K562 (cell line): ENCODE data around the gene ITGA7.

Experiments
- CHD2 ChIP-seq: IDR thresholded peaks from 2 replicates; pipeline ENCODE4 v1.6.1; 2011; ENCODE audit warnings: low read depth, low read length
- ESRRA ChIP-seq: fragments of 450-650 bp; IDR thresholded peaks from 2 replicates; pipeline ENCODE4 v1.6.1; 2014; ENCODE audit warnings: low read depth, mild to moderate bottlenecking, moderate library complexity, borderline replicate concordance
- EZH2 ChIP-seq: IDR thresholded peaks from 2 replicates; pipeline ENCODE4 v1.6.1; 2012; ENCODE audit warnings: low read depth, mild to moderate bottlenecking, inconsistent platforms, low read length, borderline replicate concordance
- NR3C1 ChIP-seq: sonication (generic); formaldehyde crosslinking; IDR thresholded peaks from 2 replicates; pipeline ENCODE4 v1.8.1; 2022; ENCODE audit warnings: missing genetic modification reagents
- PHF8 ChIP-seq: fragments of 200-600 bp; sonication (generic); IDR thresholded peaks from 2 replicates; pipeline ENCODE4 v1.6.1; 2012; ENCODE audit warnings: mixed run types, mild to moderate bottlenecking, inconsistent platforms, low read length, moderate library complexity, borderline replicate concordance
- ZNF165 ChIP-seq: fragments of 250-450 bp; sonication (Bioruptor Pico); IDR thresholded peaks from 2 replicates; pipeline ENCODE4 v1.4.0; 2020; ENCODE audit warnings: borderline replicate concordance
- ZNF778 ChIP-seq: fragments of 450-650 bp; formaldehyde crosslinking; IDR thresholded peaks from 2 replicates; pipeline ENCODE4 v1.4.0; 2020; ENCODE audit warnings: mild to moderate bottlenecking, moderate library complexity
- TF ChIP-seq, protein P1 (sequence below): sonication (generic); formaldehyde crosslinking; IDR thresholded peaks from 2 replicates; pipeline ENCODE4 v1.8.0; 2023; ENCODE audit warnings: mild to moderate bottlenecking, missing genetic modification reagents
- TF ChIP-seq, protein P2 (sequence below), 3 experiments: IDR thresholded peaks in 2 of 3; conservative IDR thresholded peaks in 1 of 3; 2 replicates each; pipeline ENCODE4 v1.5.1; 2011 to 2012; ENCODE audit warnings: low read length in 3 of 3, mild to moderate bottlenecking in 3 of 3, control low read depth in 2 of 3, improper control_type of control experiment in 1 of 3, inconsistent platforms in 1 of 3, low read depth in 1 of 3, mixed read lengths in 1 of 3, moderate library complexity in 1 of 3; ENCODE audit not compliant: insufficient read depth in 2 of 3
- TF ChIP-seq, protein P3 (sequence below), 2 experiments: fragments of 450-650 bp; formaldehyde crosslinking in 1 of 2; IDR thresholded peaks; 2 replicates each; pipeline versions ENCODE4 v1.4.0 to v1.6.1; 2014 to 2020; ENCODE audit warnings: mild to moderate bottlenecking in 2 of 2, borderline replicate concordance in 1 of 2, low read depth in 1 of 2

DNA sequence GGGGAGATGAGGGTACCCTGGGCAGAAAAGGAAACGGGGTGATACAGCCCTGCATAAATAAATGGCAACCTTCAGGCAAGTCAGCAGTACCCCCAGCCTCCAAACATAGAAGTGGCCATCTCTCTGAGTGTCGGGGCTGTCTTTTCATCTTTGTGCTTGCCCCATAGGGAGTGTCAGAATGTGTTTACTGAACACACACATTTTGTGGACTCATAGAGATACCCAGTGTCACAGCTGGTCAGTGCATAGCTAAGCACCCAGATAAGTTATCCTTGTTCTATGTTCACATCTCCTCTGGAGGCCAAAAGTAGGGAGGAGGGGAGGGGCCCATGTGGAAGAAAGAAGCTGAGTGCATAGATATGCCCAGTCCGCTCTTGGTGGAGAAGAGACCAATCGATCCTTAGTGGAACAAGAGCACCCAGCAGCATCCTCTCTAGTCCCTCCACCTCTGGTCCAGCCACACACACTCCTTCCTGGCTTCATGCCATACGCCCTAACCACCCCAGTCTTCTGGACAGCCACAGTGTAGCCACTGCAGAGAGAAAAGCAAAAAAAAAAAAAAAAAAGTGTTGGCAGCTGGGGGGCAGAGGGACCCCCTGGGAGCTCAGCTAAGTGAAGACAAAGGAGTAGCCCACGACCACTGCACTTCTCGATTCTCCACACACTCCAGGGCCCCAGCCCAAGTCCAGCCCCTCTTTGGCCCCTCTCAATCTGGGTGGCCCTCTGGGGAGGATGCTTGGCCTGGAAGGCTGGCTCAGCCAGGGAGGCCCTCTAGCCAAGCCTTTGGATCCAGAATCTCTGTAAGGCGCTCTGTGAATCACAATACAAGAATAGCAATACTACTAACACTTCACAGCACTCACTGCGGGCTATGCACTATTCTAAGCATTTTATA is 2.6 kb downstream of the ITGA7 start:
- TF ChIP-seq CHD2 (no peak), ZNF165 (no peak), NR3C1 (CRISPR knock-in tag) (no peak), ZNF778 (CRISPR knock-in tag) (no peak), ESRRA (no peak), PHF8 (no peak), EZH2 (no peak)
- TF ChIP-seq, protein P1, sequence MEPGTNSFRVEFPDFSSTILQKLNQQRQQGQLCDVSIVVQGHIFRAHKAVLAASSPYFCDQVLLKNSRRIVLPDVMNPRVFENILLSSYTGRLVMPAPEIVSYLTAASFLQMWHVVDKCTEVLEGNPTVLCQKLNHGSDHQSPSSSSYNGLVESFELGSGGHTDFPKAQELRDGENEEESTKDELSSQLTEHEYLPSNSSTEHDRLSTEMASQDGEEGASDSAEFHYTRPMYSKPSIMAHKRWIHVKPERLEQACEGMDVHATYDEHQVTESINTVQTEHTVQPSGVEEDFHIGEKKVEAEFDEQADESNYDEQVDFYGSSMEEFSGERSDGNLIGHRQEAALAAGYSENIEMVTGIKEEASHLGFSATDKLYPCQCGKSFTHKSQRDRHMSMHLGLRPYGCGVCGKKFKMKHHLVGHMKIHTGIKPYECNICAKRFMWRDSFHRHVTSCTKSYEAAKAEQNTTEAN, result no peak
- TF ChIP-seq, protein P2, sequence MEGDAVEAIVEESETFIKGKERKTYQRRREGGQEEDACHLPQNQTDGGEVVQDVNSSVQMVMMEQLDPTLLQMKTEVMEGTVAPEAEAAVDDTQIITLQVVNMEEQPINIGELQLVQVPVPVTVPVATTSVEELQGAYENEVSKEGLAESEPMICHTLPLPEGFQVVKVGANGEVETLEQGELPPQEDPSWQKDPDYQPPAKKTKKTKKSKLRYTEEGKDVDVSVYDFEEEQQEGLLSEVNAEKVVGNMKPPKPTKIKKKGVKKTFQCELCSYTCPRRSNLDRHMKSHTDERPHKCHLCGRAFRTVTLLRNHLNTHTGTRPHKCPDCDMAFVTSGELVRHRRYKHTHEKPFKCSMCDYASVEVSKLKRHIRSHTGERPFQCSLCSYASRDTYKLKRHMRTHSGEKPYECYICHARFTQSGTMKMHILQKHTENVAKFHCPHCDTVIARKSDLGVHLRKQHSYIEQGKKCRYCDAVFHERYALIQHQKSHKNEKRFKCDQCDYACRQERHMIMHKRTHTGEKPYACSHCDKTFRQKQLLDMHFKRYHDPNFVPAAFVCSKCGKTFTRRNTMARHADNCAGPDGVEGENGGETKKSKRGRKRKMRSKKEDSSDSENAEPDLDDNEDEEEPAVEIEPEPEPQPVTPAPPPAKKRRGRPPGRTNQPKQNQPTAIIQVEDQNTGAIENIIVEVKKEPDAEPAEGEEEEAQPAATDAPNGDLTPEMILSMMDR (IDR thresholded peaks at IDR 0.05 in 2 of 3, conservative IDR thresholded peaks at IDR 0.05 in 1 of 3; ENCODE audit: insufficient read depth in 2 of 3, low read depth in 1 of 3, low read length in 3 of 3), result no peak
- TF ChIP-seq, protein P3, sequence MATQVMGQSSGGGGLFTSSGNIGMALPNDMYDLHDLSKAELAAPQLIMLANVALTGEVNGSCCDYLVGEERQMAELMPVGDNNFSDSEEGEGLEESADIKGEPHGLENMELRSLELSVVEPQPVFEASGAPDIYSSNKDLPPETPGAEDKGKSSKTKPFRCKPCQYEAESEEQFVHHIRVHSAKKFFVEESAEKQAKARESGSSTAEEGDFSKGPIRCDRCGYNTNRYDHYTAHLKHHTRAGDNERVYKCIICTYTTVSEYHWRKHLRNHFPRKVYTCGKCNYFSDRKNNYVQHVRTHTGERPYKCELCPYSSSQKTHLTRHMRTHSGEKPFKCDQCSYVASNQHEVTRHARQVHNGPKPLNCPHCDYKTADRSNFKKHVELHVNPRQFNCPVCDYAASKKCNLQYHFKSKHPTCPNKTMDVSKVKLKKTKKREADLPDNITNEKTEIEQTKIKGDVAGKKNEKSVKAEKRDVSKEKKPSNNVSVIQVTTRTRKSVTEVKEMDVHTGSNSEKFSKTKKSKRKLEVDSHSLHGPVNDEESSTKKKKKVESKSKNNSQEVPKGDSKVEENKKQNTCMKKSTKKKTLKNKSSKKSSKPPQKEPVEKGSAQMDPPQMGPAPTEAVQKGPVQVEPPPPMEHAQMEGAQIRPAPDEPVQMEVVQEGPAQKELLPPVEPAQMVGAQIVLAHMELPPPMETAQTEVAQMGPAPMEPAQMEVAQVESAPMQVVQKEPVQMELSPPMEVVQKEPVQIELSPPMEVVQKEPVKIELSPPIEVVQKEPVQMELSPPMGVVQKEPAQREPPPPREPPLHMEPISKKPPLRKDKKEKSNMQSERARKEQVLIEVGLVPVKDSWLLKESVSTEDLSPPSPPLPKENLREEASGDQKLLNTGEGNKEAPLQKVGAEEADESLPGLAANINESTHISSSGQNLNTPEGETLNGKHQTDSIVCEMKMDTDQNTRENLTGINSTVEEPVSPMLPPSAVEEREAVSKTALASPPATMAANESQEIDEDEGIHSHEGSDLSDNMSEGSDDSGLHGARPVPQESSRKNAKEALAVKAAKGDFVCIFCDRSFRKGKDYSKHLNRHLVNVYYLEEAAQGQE (IDR thresholded peaks at IDR 0.05; ENCODE audit: borderline replicate concordance), result no peak
- TF ChIP-seq, protein P3 (CRISPR knock-in tag; IDR thresholded peaks at IDR 0.05; ENCODE audit: low read depth), result no peak
